ENCODE measurements around the gene MAPK8IP3.

MAPK8IP3 gene

DNA sequence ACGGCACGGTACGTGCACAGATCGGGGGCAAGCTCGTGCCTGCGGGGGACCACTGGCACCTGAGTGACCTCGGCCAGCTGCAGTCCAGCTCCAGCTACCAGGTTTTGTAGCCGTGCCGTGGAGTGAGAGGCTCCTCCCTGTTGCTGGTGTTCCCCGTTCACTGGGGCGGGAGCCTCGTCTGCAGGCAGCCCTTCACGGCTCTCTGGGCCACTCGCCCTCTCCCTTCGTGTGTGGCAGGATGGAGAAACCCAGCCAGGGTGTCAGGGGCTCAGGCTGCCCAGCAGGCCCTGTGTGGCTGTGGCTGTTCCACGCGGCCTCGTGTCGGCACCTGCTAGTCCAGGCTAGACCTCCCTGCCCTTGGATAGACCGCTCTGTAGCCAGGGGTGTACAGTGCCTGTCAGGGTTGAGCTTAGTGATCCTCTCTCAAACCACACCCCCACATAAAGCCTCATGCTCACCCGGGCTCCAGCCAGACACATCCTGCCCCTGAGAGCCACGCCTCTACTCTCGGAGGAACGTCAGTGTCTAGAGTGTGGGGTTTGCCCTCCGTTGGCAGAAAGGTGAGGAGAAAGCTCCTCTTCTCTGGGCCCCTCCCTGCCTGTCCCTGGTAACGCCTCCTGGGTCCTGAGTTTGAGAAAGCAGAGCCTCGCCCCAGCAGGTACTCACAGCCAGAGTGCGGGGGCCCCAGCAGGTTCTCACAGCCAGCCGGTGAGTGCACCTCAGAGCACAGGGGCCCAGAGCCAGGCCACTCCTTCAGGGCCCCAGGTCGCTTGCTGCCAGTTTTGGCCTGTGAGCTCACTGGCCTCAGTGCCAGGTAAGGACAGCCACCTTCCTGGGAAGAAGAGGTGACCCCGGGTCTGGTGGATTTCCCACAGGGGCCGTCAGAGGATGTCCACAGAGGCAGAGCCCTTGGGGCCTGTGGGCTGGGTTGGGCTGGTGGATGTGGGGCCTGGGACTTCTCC lies 37.7 kb downstream of the MAPK8IP3 start:
- FAIRE-seq: no peak

GRCh38 chr16:1744338-1744840 lies 38.4 kb downstream of the MAPK8IP3 start:
- FAIRE-seq: no peak

DNA sequence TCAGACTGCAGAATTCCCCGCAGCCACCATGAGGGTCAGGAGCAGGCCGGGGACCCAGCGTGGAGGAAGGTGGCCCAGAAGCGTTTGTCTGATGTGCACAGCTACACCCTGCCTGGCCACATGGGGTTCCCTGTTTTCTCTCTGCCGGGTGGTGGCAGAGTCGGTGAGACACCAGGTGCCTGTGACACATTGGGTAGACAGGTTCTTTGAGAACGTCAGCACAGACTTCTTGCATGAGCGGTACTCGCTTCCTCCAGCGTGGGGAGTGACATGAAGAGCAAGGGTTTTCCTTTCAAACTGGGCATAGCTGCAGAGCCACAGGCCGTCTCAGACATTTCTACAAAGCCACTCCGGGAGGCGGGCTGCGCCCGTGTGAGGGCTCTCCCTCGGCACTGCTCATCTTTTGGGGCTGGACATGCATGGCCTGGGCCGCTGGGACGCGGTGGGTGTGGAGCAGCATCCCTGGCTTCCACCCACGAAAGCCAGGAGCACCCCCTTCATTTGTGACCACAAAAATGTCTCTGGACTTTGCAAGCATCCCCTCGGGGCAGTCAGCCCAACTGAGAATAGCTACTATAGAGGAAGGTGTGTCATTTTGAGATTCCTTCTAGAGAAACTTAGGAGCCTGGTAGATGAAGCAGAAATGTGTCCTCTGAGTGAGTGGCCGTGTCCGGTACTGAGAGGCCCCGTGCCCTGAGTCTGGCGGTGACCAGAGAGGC lies 39.3 kb downstream of the MAPK8IP3 start:
- FAIRE-seq: no peak

DNA sequence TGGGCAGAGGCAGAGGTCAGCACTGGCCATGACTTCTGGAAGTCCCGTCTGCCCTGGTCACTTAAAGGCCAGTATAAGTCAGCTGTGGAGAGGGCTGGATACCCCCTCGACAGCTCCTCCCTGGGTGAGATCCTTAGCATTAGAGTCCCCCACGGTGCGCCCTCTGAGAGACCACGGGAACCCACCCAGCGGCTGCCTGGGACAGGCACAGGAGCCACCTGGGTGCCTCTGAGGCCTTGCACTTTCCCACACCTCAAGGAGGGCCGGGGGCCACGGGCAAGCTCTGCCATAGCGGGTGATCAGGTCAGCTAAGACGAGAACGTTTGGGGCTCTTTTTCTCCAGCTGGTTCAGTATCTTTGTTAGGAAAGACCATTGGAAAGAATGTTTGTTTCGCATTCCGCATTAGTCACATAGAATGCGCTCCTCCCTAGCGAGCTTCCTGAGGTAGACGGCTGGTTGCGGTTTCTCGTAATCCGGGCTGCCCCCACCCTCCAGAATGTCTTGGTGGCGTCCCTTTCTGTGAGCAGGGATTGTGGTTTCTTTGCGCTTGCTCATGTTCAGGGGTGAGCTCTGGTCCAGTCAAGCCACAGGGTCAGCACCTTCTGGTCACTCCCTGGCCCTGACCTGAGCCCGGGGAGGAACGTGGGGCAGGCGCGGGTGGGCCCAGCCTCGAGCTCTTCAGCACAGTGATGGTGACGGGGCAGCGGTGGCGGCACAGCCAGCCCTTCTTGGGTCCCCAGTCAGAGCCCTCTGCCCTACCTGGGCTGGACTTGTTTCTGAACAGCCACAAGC lies 40.1 kb downstream of the MAPK8IP3 start:
- no peak for FAIRE-seq

DNA sequence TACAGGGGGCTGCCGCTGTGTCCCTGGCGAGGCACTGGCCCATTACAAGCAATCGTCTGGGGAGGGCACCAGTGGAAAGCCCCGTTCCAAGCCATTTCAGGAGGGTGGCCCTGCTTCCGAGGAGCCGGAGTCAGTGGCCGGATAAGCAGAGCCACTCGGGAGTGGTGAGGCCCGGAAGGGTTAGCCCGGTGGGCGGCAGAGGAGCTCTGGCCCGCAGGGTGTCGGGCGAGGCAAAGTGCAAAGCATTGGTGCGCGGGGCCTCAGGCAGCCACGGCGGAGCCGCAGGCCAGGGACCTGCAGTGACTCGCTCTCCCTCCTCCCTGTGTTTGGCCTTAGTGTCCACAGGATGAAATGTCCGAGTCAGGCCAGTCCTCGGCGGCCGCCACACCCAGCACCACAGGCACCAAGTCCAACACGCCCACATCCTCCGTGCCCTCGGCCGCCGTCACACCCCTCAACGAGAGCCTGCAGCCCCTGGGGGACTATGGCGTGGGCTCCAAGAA lies 40.7 kb downstream of the MAPK8IP3 start:
- FAIRE-seq: no peak

- no peak for FAIRE-seq
Measured at GRCh38 chr16:1747934-1748333, 41.9 kb downstream of the MAPK8IP3 start.

DNA sequence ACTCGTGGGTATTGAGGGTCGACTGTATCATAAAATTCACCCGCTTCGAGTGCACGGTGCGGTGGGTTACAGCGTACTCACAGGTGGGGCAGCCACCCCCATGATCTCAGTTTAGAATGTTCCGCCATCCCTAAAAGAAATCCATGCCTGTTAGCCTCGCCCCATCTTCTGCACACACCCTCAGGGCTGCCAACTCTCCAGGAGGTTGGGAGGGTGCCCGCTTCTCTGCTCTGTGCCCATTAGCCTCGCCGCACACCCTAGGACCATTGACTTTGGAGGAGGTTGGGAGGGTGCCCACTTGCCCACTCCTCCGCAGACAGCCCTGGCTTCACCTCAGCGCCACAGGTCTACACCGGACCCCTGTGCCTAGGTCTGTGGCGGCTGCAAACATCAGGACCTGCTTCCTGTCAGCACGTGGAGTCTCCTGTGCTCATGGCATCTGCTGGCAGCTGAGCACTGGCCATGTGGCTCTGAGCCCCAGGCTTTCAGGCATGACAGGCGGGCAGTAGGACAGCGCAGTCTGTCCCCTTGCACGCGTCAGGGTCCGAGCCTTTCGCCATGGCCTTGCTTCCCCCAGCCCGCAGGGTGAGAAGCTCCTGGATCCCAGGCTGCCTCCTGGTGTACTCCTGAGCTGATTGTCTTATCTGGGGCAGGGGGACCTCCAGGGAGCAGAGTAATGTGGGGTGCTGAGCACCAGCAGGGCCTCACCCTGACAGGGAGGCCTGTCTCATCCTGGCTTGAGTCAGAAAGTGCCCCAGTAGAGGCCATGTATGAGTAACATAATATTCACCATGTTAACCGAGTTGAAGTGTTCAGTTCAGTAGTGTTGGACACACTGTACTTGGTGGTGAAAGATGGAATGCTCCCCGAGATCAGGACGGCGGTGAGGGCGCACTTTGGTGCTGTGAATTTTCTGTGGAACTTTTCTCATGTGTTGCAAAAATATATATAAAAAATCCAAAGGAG lies 43.4 kb downstream of the MAPK8IP3 start:
- no peak for FAIRE-seq

DNA sequence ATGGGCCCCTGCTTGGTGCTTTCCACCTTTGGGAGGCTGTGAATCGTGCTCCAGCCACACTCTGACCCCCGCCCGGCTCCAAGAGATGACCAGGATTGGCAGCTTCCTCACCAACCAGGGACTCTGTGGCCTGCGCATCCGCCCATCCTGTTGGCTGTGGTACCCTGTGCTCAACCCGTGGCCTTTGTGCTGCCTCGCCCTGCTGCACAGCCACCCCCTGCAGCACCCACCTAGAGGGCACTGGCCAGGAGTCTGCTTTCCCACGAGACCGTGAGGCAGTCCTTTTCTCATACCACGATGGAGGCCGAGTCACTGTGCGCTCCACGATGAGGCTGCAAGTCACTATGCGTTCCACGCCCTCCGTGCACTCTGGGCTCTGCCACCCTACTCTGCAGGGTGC lies 46.0 kb downstream of the MAPK8IP3 start:
- FAIRE-seq: no peak

- no peak for FAIRE-seq
Measured at GRCh38 chr16:1752853-1753252, 46.9 kb downstream of the MAPK8IP3 start.

- no peak for FAIRE-seq
Measured at GRCh38 chr16:1754204-1754603, 48.2 kb downstream of the MAPK8IP3 start.

DNA sequence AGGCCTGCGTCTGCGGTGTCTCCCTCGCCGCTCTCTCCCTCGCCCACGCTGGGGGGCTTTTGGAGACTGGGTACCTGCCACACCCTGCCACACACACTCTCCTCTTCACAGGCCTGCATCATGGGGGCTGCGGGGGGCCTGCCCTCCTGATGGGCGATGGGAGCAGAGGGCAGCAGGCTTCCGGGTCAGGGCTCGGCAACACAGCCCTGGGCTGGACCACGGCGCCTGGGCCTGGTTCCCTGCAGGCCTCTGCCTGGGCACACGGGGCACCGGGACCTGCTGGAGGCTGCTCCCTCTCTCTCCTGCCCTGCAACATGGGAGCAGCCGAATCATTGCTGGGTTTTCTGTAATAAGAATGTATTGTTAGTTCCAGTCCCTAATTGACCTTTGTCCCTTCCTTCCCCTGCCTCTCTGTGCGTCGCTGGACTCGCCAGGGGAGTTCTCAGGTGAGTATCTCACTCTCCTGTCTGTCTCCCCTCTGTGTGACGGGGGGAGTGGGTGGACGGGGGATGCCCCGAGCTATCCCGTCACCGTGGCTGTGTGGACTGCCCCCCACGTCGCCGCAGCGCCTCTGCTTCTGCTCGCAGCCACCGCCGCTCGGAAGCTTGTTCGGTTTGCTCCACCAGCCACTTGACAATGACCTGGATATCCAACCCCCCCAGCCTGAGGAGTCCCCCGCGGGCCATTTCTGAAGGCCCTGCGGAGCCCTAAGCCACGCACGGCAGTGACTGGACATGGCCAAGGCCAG lies 51.9 kb downstream of the MAPK8IP3 start:
- no peak for FAIRE-seq

GRCh38 chr16:1758923-1759322 lies 52.9 kb downstream of the MAPK8IP3 start:
- no peak for FAIRE-seq

DNA sequence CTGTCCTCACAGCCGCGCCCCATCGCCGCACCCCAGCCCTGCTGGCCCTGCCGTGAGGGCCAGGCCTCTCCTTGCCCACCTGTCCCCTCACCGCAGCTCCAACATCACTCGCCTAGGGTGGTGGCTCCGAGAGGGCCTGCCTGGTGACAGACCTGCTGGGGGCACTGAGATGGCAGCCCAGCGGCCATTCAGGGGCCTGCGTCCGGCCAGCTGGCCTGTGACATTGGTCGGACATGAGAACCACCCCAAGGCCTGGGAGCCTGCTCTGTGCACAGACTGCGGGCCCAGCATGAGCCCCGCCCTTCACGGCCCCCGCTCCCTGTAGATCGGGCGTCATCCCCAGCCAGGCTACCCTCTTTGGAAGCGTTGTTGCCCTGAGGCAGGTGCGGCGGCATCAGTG lies 53.5 kb downstream of the MAPK8IP3 start:
- no peak for FAIRE-seq

GRCh38 chr16:1760911-1761310 lies 54.9 kb downstream of the MAPK8IP3 start:
- no peak for FAIRE-seq

DNA sequence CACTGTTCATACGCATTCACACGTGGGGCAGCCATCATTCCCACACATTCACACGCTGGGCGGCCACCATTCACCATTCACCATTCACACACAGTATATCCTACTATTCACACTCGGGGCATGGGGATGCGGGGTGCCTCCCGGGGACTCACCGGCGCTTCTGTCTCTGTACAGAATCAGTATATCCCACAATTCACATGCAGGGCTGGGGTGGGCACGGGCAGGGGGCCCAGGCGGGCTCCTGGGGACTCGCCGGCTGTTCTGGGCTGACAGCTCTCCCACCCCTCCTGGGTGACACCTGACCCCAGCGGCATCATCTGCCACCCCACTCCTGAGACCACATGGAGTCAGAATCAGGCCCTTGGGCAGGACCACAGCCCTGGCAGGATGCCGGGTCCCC lies 55.8 kb downstream of the MAPK8IP3 start:
- no peak for FAIRE-seq

DNA sequence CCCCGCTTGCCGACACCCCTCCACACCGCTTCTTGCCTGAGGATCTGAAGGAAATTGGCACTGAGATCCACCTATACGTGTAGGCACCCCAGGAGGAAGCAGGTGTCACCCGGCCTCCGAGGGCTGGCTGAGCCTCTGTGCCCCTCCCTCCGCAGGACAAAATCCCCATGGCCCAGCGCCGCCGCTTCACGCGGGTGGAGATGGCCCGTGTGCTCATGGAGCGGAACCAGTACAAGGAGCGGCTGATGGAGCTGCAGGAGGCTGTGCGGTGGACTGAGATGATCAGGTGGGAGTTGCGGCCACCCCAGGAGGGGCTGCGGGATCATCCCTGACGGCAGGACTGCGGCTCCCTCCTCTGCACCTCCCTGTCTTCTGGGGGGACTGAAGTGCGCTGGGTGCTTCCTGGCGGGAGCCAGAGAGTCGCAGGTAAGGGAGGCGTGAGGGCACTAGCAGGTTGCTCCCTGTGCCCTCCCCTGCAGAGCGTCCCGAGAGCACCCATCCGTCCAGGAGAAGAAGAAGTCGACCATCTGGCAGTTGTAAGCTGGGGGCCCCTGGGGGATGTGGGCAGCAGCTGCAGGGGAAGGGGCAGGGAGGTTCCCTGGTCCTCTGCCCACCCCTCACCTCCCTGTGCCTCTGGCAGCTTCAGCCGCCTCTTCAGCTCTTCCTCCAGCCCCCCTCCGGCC lies 56.3 kb downstream of the MAPK8IP3 start:
- no peak for FAIRE-seq

GRCh38 chr16:1762879-1763520 lies 57.0 kb downstream of the MAPK8IP3 start:
- no peak for FAIRE-seq

DNA sequence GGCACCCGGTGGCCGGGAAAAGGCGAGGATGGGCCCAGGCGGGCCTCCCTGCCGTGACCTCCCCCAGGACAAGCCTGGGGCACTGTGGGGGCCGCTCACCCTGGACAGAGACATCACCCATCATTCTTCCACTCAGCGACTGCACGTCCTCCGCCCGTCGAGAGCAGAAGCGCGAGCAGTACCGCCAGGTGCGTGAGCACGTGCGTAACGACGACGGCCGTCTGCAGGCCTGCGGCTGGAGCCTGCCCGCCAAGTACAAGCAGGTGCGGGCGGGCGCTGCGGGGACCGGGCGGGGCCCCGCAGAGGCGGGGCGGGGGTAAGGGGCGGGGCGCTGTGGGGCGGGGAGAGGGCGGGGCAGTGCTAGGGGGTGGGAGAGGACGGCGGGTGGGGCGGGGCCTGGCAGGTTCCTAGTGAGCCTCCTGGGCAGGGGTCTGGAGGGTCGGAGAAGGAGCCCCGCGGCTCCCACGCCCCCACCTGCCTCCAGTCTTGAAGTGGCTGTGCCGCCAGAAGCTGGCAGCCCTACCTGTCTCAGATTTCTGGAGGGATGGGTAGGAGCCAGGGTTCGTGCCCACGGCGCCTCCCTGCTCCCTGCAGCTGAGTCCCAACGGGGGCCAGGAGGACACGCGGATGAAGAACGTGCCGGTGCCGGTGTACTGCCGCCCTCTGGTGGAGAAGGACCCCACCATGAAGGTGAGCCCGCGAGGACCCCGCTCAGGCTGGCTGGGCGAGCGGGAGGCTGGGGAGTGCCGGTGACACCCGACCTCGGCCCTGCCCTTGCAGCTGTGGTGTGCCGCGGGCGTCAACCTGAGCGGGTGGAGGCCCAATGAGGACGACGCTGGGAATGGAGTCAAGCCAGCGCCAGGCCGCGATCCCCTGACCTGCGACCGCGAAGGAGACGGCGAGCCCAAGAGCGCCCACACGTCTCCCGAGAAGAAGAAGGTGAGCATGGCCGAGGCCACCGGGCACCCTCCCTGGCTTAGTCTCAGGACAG lies 57.8 kb downstream of the MAPK8IP3 start:
- FAIRE-seq: no peak

Measured in islet of Langerhans (tissue), 1 donor.